SK-N-SH treated with all-trans-retinoic acid at 6 μM for 48 hours (cell line): ENCODE results near the gene SMOC2.

Experiments used
- ATAC-seq: fragments of 200-7000 bp; cut with Tn5 transposase; 3 replicates; pipeline ENCODE4 v1.9.1; 2020; ENCODE audit warnings: mild to moderate bottlenecking, moderate library complexity
- ARNTL ChIP-seq: fragments of 450-650 bp; formaldehyde crosslinking; IDR thresholded peaks from 2 replicates; pipeline ENCODE4 v1.5.0; 2020; ENCODE audit warnings: low read depth, mild to moderate bottlenecking, moderate library complexity, borderline replicate concordance
- BACH2 ChIP-seq: fragments of 250-450 bp; sonication (Bioruptor Pico); IDR thresholded peaks from 2 replicates; pipeline ENCODE4 v1.9.0; 2021; ENCODE audit warnings: mild to moderate bottlenecking, borderline replicate concordance
- CREB5 ChIP-seq: fragments of 250-450 bp; sonication (Bioruptor Pico); IDR thresholded peaks from 2 replicates; pipeline ENCODE4 v1.5.1; 2020; ENCODE audit warnings: low read depth, mild to moderate bottlenecking, moderate library complexity
- CSDC2 ChIP-seq: fragments of 250-450 bp; sonication (Bioruptor Pico); IDR thresholded peaks from 2 replicates; pipeline ENCODE4 v1.5.0; 2020; ENCODE audit warnings: mild to moderate bottlenecking, moderate library complexity
- CSRNP3 ChIP-seq: fragments of 250-450 bp; sonication (Bioruptor Pico); IDR thresholded peaks from 2 replicates; pipeline ENCODE4 v1.5.1; 2021; ENCODE audit warnings: mild to moderate bottlenecking, moderate library complexity
- ESRRG ChIP-seq: fragments of 250-450 bp; sonication (Bioruptor Pico); IDR thresholded peaks from 2 replicates; pipeline ENCODE4 v1.6.1; 2021; ENCODE audit warnings: mild to moderate bottlenecking
- GLIS3 ChIP-seq: fragments of 250-450 bp; sonication (Bioruptor Pico); IDR thresholded peaks from 2 replicates; pipeline ENCODE4 v1.5.0; 2020; ENCODE audit warnings: mild to moderate bottlenecking, moderate library complexity
- ISL1 ChIP-seq: fragments of 250-450 bp; sonication (Bioruptor Pico); IDR thresholded peaks from 2 replicates; pipeline ENCODE4 v2.1.2; 2022; ENCODE audit warnings: mild to moderate bottlenecking, moderate library complexity
- OSR1 ChIP-seq: fragments of 250-450 bp; sonication (Bioruptor Pico); IDR thresholded peaks from 2 replicates; pipeline ENCODE4 v1.8.0; 2022; ENCODE audit warnings: moderate library complexity, mild to moderate bottlenecking, inconsistent platforms
- PATZ1 ChIP-seq: fragments of 250-450 bp; sonication (Bioruptor Pico); IDR thresholded peaks from 2 replicates; pipeline ENCODE4 v1.8.0; 2020; ENCODE audit warnings: mild to moderate bottlenecking, moderate library complexity, borderline replicate concordance
- POU6F1 ChIP-seq: fragments of 250-450 bp; sonication (Bioruptor Pico); IDR thresholded peaks from 2 replicates; pipeline ENCODE4 v1.8.0; 2021; ENCODE audit warnings: low read depth, mild to moderate bottlenecking, moderate library complexity, borderline replicate concordance
- RARB ChIP-seq: fragments of 250-450 bp; sonication (Bioruptor Pico); IDR thresholded peaks from 2 replicates; pipeline ENCODE4 v1.8.0; 2021; ENCODE audit warnings: mild to moderate bottlenecking, moderate library complexity
- SNAI2 ChIP-seq: fragments of 250-450 bp; sonication (Bioruptor Pico); IDR thresholded peaks from 2 replicates; pipeline ENCODE4 v1.5.0; 2020; ENCODE audit warnings: mild to moderate bottlenecking, moderate library complexity
- TOX ChIP-seq: fragments of 250-450 bp; sonication (Bioruptor Pico); IDR thresholded peaks from 2 replicates; pipeline ENCODE4 v1.8.0; 2021; ENCODE audit warnings: mild to moderate bottlenecking, moderate library complexity, borderline replicate concordance
- TSHZ2 ChIP-seq: fragments of 250-450 bp; sonication (Bioruptor Pico); IDR thresholded peaks from 2 replicates; pipeline ENCODE4 v1.5.0; 2020; ENCODE audit warnings: mild to moderate bottlenecking, moderate library complexity
- ZC3H10 ChIP-seq: fragments of 250-450 bp; sonication (Bioruptor Pico); IDR thresholded peaks from 2 replicates; pipeline ENCODE4 v1.5.1; 2021; ENCODE audit warnings: mild to moderate bottlenecking, moderate library complexity
- ZFP3 ChIP-seq: fragments of 250-450 bp; sonication (Bioruptor Pico); IDR thresholded peaks from 2 replicates; pipeline ENCODE4 v1.5.0; 2020; ENCODE audit warnings: mild to moderate bottlenecking, moderate library complexity
- ZFP30 ChIP-seq: fragments of 450-650 bp; formaldehyde crosslinking; IDR thresholded peaks from 2 replicates; pipeline ENCODE4 v1.5.0; 2022; ENCODE audit warnings: mild to moderate bottlenecking, moderate library complexity
- ZNF565 ChIP-seq: fragments of 450-650 bp; formaldehyde crosslinking; conservative IDR thresholded peaks from 2 replicates; pipeline ENCODE4 v1.5.0; 2020; ENCODE audit warnings: low read depth, mild to moderate bottlenecking, moderate library complexity
- ZNF70 ChIP-seq: fragments of 450-650 bp; formaldehyde crosslinking; IDR thresholded peaks from 2 replicates; pipeline ENCODE4 v1.5.0; 2020; ENCODE audit warnings: mild to moderate bottlenecking, moderate library complexity
- ZNF8 ChIP-seq: fragments of 450-650 bp; formaldehyde crosslinking; IDR thresholded peaks from 2 replicates; pipeline ENCODE4 v1.5.0; 2020; ENCODE audit warnings: mild to moderate bottlenecking, moderate library complexity

The SMOC2 gene

GRCh38 chr6:168645326-168645725 lies 204.3 kb downstream of the SMOC2 start (continued):
- TF ChIP-seq PATZ1 (no peak), CREB5 (CRISPR knock-in tag) (no peak), ZFP30 (no peak), GLIS3 (CRISPR knock-in tag) (no peak), ZC3H10 (CRISPR knock-in tag) (no peak), OSR1 (CRISPR knock-in tag) (no peak), BACH2 (no peak), CSDC2 (CRISPR knock-in tag) (no peak)

- no peak for ATAC-seq
- TF ChIP-seq ZNF8 (CRISPR knock-in tag) = no peak
- no peak for TF ChIP-seq CREB5 (CRISPR knock-in tag)
- TF ChIP-seq PATZ1 = no peak
- TF ChIP-seq SNAI2 = no peak
- TF ChIP-seq POU6F1 (CRISPR knock-in tag) = no peak
Measured at GRCh38 chr6:168647271-168647670, 206.3 kb downstream of the SMOC2 start.

- no peak for ATAC-seq
- TF ChIP-seq TSHZ2 (CRISPR knock-in tag) (no peak), ARNTL (no peak), RARB (CRISPR knock-in tag) (no peak), ZC3H10 (CRISPR knock-in tag) (no peak), ZNF70 (no peak), ZNF8 (CRISPR knock-in tag) (no peak), ISL1 (CRISPR knock-in tag) (no peak), TOX (CRISPR knock-in tag) (no peak), ZFP3 (CRISPR knock-in tag) (no peak), CSDC2 (CRISPR knock-in tag) (no peak), CREB5 (CRISPR knock-in tag) (no peak), PATZ1 (no peak), BACH2 (no peak), CSRNP3 (CRISPR knock-in tag) (no peak), ESRRG (no peak), ZNF565 (no peak), OSR1 (CRISPR knock-in tag) (no peak)
Measured at GRCh38 chr6:168648240-168649125, 207.5 kb downstream of the SMOC2 start.
